Liver (tissue), 3 donors: Measurements from ENCODE around the gene PJA1.

Source experiments
- FOXA1 ChIP-seq: IDR thresholded peaks from 2 replicates; pipeline ENCODE4 v1.6.1; 2016; ENCODE audit warnings: antibody characterized with exemption
- GABPA ChIP-seq, 2 donors: IDR thresholded peaks in 1 of 2; conservative IDR thresholded peaks in 1 of 2; 2 replicates each; pipeline ENCODE4 v1.6.1; 2016; ENCODE audit warnings: antibody characterized with exemption in 2 of 2, mild to moderate bottlenecking in 1 of 2, moderate library complexity in 1 of 2
- RXRA ChIP-seq, 2 donors: IDR thresholded peaks; 2 replicates each; pipeline ENCODE4 v1.6.1; 2017 to 2018; ENCODE audit warnings: antibody characterized with exemption in 2 of 2, mild to moderate bottlenecking in 1 of 2
- SP1 ChIP-seq: IDR thresholded peaks from 2 replicates; pipeline ENCODE4 v1.6.1; 2018; ENCODE audit warnings: antibody characterized with exemption, mild to moderate bottlenecking
- TAF1 ChIP-seq: conservative IDR thresholded peaks from 2 replicates; pipeline ENCODE4 v1.6.1; 2016; ENCODE audit warnings: antibody characterized with exemption, mild to moderate bottlenecking
- TF ChIP-seq, protein P1 (sequence below): fragments of 150-350 bp; IDR thresholded peaks from 2 replicates; pipeline ENCODE4 v1.5.1; 2017; ENCODE audit warnings: improper control_type of control experiment, low read depth, low read length; ENCODE audit not compliant: missing input control
- TF ChIP-seq, protein P2 (sequence below): IDR thresholded peaks from 2 replicates; pipeline ENCODE4 v1.6.1; 2016; ENCODE audit warnings: antibody characterized with exemption
- TF ChIP-seq, protein P3 (sequence below): IDR thresholded peaks from 2 replicates; pipeline ENCODE4 v1.6.1; 2016; ENCODE audit warnings: antibody characterized with exemption, mild to moderate bottlenecking
- donor health status: healthy.
- donor health status: healthy.

DNA sequence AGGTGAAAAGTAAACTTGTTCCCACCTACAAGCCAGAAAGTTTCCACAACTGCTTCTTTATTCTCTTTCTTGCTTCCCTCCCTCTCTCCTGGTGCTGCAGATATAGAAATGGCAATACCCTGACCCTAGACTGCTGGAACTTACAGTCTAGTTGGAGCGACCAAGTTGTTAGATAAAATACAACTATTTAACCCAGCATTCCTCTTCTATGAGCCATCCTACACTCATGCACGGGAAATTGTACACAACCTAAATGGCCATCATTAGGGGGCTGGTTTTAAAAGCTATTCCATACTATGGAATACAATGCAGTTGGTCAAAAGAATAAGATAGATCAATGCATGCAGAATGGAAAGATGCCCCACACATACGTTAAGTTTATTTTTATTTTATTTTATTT, 41.1 kb downstream of the PJA1 start:
- TF ChIP-seq, protein P1, sequence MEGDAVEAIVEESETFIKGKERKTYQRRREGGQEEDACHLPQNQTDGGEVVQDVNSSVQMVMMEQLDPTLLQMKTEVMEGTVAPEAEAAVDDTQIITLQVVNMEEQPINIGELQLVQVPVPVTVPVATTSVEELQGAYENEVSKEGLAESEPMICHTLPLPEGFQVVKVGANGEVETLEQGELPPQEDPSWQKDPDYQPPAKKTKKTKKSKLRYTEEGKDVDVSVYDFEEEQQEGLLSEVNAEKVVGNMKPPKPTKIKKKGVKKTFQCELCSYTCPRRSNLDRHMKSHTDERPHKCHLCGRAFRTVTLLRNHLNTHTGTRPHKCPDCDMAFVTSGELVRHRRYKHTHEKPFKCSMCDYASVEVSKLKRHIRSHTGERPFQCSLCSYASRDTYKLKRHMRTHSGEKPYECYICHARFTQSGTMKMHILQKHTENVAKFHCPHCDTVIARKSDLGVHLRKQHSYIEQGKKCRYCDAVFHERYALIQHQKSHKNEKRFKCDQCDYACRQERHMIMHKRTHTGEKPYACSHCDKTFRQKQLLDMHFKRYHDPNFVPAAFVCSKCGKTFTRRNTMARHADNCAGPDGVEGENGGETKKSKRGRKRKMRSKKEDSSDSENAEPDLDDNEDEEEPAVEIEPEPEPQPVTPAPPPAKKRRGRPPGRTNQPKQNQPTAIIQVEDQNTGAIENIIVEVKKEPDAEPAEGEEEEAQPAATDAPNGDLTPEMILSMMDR, result no peak
- TF ChIP-seq GABPA (IDR thresholded peaks at IDR 0.05 in 1 of 2, conservative IDR thresholded peaks at IDR 0.05 in 1 of 2) (no peak), FOXA1 (no peak), TAF1 (no peak), SP1 (no peak), RXRA (IDR thresholded peaks at IDR 0.05) (no peak)
- TF ChIP-seq, protein P2, sequence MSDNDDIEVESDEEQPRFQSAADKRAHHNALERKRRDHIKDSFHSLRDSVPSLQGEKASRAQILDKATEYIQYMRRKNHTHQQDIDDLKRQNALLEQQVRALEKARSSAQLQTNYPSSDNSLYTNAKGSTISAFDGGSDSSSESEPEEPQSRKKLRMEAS, result no peak
- TF ChIP-seq, protein P3, sequence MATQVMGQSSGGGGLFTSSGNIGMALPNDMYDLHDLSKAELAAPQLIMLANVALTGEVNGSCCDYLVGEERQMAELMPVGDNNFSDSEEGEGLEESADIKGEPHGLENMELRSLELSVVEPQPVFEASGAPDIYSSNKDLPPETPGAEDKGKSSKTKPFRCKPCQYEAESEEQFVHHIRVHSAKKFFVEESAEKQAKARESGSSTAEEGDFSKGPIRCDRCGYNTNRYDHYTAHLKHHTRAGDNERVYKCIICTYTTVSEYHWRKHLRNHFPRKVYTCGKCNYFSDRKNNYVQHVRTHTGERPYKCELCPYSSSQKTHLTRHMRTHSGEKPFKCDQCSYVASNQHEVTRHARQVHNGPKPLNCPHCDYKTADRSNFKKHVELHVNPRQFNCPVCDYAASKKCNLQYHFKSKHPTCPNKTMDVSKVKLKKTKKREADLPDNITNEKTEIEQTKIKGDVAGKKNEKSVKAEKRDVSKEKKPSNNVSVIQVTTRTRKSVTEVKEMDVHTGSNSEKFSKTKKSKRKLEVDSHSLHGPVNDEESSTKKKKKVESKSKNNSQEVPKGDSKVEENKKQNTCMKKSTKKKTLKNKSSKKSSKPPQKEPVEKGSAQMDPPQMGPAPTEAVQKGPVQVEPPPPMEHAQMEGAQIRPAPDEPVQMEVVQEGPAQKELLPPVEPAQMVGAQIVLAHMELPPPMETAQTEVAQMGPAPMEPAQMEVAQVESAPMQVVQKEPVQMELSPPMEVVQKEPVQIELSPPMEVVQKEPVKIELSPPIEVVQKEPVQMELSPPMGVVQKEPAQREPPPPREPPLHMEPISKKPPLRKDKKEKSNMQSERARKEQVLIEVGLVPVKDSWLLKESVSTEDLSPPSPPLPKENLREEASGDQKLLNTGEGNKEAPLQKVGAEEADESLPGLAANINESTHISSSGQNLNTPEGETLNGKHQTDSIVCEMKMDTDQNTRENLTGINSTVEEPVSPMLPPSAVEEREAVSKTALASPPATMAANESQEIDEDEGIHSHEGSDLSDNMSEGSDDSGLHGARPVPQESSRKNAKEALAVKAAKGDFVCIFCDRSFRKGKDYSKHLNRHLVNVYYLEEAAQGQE, result no peak
